ENCODE data around the gene PPAT.

Gene PPAT

DNA sequence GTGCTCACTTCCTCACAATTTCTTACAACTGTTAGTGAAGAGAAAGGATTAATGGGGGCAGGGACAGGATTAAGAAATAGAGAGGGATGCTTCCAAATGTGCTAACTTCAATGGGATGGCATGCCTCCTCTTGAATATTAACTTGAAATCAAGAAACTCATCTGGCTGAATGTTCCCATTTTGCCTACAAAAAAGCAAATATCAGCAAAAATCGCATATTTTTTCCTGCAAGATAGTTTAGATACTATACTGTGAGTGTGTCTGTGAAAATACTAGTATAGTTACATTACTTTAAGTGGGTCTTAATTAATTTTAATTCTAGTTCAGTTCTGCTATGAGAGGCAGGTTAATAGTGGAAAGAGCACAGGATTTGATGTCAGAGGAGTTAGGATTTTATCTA, 5.6 kb upstream of the PPAT start:
- H3K27ac ChIP-seq (ENCODE audit: low read depth, low read length), result no peak overlapping the region
- peaks cover 0 to 8% of the 10 kb centered on the region in 2 donors for H3K4me1 ChIP-seq (ENCODE audit: control insufficient read depth in 1 of 2, insufficient read depth in 2 of 2, low read length in 2 of 2)
- no peaks in the 10 kb centered on the region for H3K27me3 ChIP-seq (ENCODE audit: control insufficient read depth in 1 of 2, insufficient read depth in 2 of 2, low read length in 2 of 2)
- no peaks in the 10 kb centered on the region for H3K9me3 ChIP-seq (ENCODE audit: control insufficient read depth in 1 of 2, low read length in 2 of 2)
- no peak overlapping the region for H3K4me3 ChIP-seq (ENCODE audit: low read depth in 1 of 2, low read length in 2 of 2)
- H3K9ac ChIP-seq (ENCODE audit: low read depth in 1 of 2, low read length in 2 of 2), result no peak overlapping the region
- H3K36me3 ChIP-seq (ENCODE audit: control insufficient read depth in 1 of 2, insufficient read depth in 2 of 2, low read length in 2 of 2), result peaks cover 0 to 2% of the 10 kb centered on the region in 2 donors

- H3K36me3 ChIP-seq (ENCODE audit: control insufficient read depth in 1 of 2, insufficient read depth in 2 of 2, low read length in 2 of 2), result no peaks in the 10 kb centered on the region
- H3K4me3 ChIP-seq (ENCODE audit: low read depth in 1 of 2, low read length in 2 of 2), result no peak overlapping the region
- no peaks in the 10 kb centered on the region for H3K27me3 ChIP-seq (ENCODE audit: control insufficient read depth in 1 of 2, insufficient read depth in 2 of 2, low read length in 2 of 2)
- no peak overlapping the region for H3K9ac ChIP-seq (ENCODE audit: low read depth in 1 of 2, low read length in 2 of 2)
- no peak overlapping the region for H3K27ac ChIP-seq (ENCODE audit: low read depth, low read length)
- peaks cover 10 to 14% of the 10 kb centered on the region in 2 donors for H3K4me1 ChIP-seq (ENCODE audit: control insufficient read depth in 1 of 2, insufficient read depth in 2 of 2, low read length in 2 of 2)
- H3K9me3 ChIP-seq (ENCODE audit: control insufficient read depth in 1 of 2, low read length in 2 of 2), result no peaks in the 10 kb centered on the region
Measured at GRCh38 chr4:56438766-56439165, 3.4 kb upstream of the PPAT start.

DNA sequence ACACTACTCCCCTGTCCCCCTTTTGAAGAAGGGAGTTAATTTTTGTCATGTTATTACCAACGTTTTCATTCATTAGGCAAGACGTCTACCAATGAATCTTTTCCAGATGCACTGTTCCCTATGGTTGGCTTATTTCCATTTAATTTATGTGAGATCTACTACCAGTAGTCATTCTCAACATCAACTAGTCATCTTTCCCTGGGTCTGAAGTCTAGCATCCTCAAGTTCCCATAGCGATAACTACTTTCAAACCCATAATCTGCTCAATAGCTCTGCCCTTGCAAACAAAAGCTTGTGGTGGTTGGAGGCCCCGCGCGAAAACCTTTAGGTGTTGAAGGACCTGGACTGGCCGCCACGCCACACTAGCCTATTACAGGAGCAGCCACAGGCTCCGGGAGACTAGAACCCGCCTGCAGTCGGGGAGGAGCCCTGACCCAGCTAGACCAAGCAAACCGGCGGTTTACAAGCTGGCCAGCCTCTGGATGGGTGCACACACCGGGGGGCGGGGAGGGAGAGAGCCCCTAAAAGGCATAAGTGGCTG, 746 bp downstream of the PPAT start:
- Histone ChIP-seq H3K4me3 (ENCODE audit: low read depth in 1 of 2, low read length in 2 of 2) (peak overlapping the region; percentile 92 to 95), H3K9me3 (ENCODE audit: control insufficient read depth in 1 of 2, low read length in 2 of 2) (no peaks in the 10 kb centered on the region), H3K4me1 (ENCODE audit: control insufficient read depth in 1 of 2, insufficient read depth in 2 of 2, low read length in 2 of 2) (peaks cover 14 to 18% of the 10 kb centered on the region in 2 donors), H3K27ac (ENCODE audit: low read depth, low read length) (peak overlapping the region; percentile 77), H3K27me3 (ENCODE audit: control insufficient read depth in 1 of 2, insufficient read depth in 2 of 2, low read length in 2 of 2) (no peaks in the 10 kb centered on the region), H3K9ac (ENCODE audit: low read depth in 1 of 2, low read length in 2 of 2) (peak overlapping the region; percentile 60 to 79), H3K36me3 (ENCODE audit: control insufficient read depth in 1 of 2, insufficient read depth in 2 of 2, low read length in 2 of 2) (no peaks in the 10 kb centered on the region)

GRCh38 chr4:56433280-56433679, 2.1 kb downstream of the PPAT start:
- H3K27ac ChIP-seq (ENCODE audit: low read depth, low read length), result no peak overlapping the region

GRCh38 chr4:56430203-56430602, 5.2 kb downstream of the PPAT start:
- Histone ChIP-seq H3K4me3 (ENCODE audit: low read depth in 1 of 2, low read length in 2 of 2) (no peak overlapping the region), H3K27ac (ENCODE audit: low read depth, low read length) (no peak overlapping the region), H3K9me3 (ENCODE audit: control insufficient read depth in 1 of 2, low read length in 2 of 2) (no peaks in the 10 kb centered on the region), H3K4me1 (ENCODE audit: control insufficient read depth in 1 of 2, insufficient read depth in 2 of 2, low read length in 2 of 2) (peaks cover 10 to 14% of the 10 kb centered on the region in 2 donors), H3K9ac (ENCODE audit: low read depth in 1 of 2, low read length in 2 of 2) (no peak overlapping the region), H3K36me3 (ENCODE audit: control insufficient read depth in 1 of 2, insufficient read depth in 2 of 2, low read length in 2 of 2) (no peaks in the 10 kb centered on the region), H3K27me3 (ENCODE audit: control insufficient read depth in 1 of 2, insufficient read depth in 2 of 2, low read length in 2 of 2) (no peaks in the 10 kb centered on the region)

More at GRCh38 chr4:56433280-56433679, 2.1 kb downstream of the PPAT start:
- Histone ChIP-seq H3K36me3 (ENCODE audit: control insufficient read depth in 1 of 2, insufficient read depth in 2 of 2, low read length in 2 of 2) (no peaks in the 10 kb centered on the region), H3K9me3 (ENCODE audit: control insufficient read depth in 1 of 2, low read length in 2 of 2) (no peaks in the 10 kb centered on the region), H3K27me3 (ENCODE audit: control insufficient read depth in 1 of 2, insufficient read depth in 2 of 2, low read length in 2 of 2) (no peaks in the 10 kb centered on the region), H3K4me3 (ENCODE audit: low read depth in 1 of 2, low read length in 2 of 2) (no peak overlapping the region), H3K4me1 (ENCODE audit: control insufficient read depth in 1 of 2, insufficient read depth in 2 of 2, low read length in 2 of 2) (peaks cover 14 to 18% of the 10 kb centered on the region in 2 donors), H3K9ac (ENCODE audit: low read depth in 1 of 2, low read length in 2 of 2) (no peak overlapping the region)

DNA sequence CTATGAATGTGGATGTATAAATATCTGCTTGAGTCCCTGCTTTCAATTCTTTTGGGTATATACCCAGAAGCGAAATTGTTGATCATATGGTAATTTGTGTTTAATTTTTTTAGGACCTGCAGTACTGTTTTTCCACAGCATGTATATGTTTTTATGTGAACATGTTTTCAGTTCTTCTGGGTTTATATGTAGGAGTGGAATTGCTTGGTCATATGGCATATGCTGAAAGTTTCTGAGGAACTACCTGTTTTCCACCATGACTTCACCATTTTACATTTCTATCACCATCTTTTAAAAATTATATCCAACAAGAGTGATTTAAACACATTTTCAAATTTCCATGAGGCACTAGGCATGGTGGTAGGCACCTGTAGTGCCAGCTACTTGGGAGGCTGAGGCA, 8.2 kb downstream of the PPAT start:
- Histone ChIP-seq H3K36me3 (ENCODE audit: control insufficient read depth in 1 of 2, insufficient read depth in 2 of 2, low read length in 2 of 2) (no peaks in the 10 kb centered on the region), H3K27me3 (ENCODE audit: control insufficient read depth in 1 of 2, insufficient read depth in 2 of 2, low read length in 2 of 2) (no peaks in the 10 kb centered on the region), H3K9me3 (ENCODE audit: control insufficient read depth in 1 of 2, low read length in 2 of 2) (no peaks in the 10 kb centered on the region), H3K9ac (ENCODE audit: low read depth in 1 of 2, low read length in 2 of 2) (no peak overlapping the region), H3K4me1 (ENCODE audit: control insufficient read depth in 1 of 2, insufficient read depth in 2 of 2, low read length in 2 of 2) (no peaks in the 10 kb centered on the region), H3K27ac (ENCODE audit: low read depth, low read length) (no peak overlapping the region), H3K4me3 (ENCODE audit: low read depth in 1 of 2, low read length in 2 of 2) (no peak overlapping the region)

GRCh38 chr4:56426273-56426672, 9.1 kb downstream of the PPAT start:
- Histone ChIP-seq H3K36me3 (ENCODE audit: control insufficient read depth in 1 of 2, insufficient read depth in 2 of 2, low read length in 2 of 2) (no peaks in the 10 kb centered on the region), H3K4me1 (ENCODE audit: control insufficient read depth in 1 of 2, insufficient read depth in 2 of 2, low read length in 2 of 2) (no peaks in the 10 kb centered on the region), H3K27ac (ENCODE audit: low read depth, low read length) (no peak overlapping the region), H3K9me3 (ENCODE audit: control insufficient read depth in 1 of 2, low read length in 2 of 2) (no peaks in the 10 kb centered on the region), H3K9ac (ENCODE audit: low read depth in 1 of 2, low read length in 2 of 2) (no peak overlapping the region), H3K4me3 (ENCODE audit: low read depth in 1 of 2, low read length in 2 of 2) (no peak overlapping the region), H3K27me3 (ENCODE audit: control insufficient read depth in 1 of 2, insufficient read depth in 2 of 2, low read length in 2 of 2) (no peaks in the 10 kb centered on the region)

DNA sequence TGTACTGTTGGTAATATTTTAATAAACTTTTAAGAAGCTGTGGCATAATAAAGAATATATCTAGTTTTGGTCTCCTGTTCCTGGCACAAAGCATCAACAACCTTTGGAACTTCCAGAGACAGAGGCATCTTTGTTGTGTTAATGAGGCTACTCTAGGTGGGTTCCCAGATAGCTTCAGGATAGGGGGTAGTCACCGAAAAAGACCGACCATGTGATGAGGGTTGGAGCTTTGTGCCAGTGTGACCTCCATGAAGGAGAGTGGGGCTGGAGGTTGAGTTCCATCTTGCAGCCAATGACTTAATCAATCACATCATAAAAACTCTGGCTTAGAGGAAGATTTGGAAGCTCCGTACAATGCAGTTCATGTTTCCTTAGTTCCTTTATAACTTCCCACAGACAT, 9.9 kb downstream of the PPAT start:
- Histone ChIP-seq H3K9me3 (ENCODE audit: control insufficient read depth in 1 of 2, low read length in 2 of 2) (no peaks in the 10 kb centered on the region), H3K9ac (ENCODE audit: low read depth in 1 of 2, low read length in 2 of 2) (no peak overlapping the region), H3K4me3 (ENCODE audit: low read depth in 1 of 2, low read length in 2 of 2) (no peak overlapping the region), H3K27ac (ENCODE audit: low read depth, low read length) (no peak overlapping the region), H3K27me3 (ENCODE audit: control insufficient read depth in 1 of 2, insufficient read depth in 2 of 2, low read length in 2 of 2) (no peaks in the 10 kb centered on the region), H3K4me1 (ENCODE audit: control insufficient read depth in 1 of 2, insufficient read depth in 2 of 2, low read length in 2 of 2) (no peaks in the 10 kb centered on the region), H3K36me3 (ENCODE audit: control insufficient read depth in 1 of 2, insufficient read depth in 2 of 2, low read length in 2 of 2) (no peaks in the 10 kb centered on the region)

DNA sequence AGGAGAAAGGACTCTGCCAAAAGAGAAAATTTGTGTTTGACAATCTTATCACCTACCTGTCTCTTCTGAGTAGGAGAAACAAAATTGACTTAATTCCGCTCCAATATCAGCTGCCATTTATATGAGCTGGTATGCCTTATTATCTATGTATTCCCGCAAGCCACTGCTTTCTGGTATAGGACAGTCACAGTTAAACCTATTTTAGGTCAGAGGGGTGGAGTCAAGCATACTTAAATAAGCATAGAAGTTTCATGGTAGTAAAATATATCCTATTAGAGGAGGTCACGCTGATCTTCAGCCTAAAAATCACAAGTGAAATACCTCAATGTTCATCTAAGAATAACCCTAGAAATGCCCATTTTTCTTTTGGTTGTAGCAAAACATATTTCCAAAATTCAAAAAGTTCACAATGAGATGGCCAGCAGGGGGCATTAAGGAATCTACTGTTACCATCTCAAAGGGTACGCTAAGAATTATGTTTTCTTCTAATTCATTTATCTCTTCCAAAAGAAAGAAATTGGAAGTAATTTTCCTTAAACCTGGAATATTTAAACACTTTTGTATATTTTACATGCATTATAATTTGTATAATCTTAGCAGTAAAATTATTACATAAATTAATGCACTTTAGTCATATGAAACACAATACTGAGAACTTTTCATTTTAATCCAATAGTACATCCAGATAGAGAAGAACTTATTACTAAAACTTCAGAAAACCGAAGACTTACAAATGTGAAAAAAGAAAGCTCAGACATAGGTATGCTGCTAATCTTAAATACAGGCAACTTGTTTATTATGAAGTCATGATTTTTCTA, 10.5 kb downstream of the PPAT start:
- H3K36me3 ChIP-seq (ENCODE audit: control insufficient read depth in 1 of 2, insufficient read depth in 2 of 2, low read length in 2 of 2), result no peaks in the 10 kb centered on the region
- no peak overlapping the region for H3K9ac ChIP-seq (ENCODE audit: low read depth in 1 of 2, low read length in 2 of 2)
- no peak overlapping the region for H3K27ac ChIP-seq (ENCODE audit: low read depth, low read length)
- H3K4me3 ChIP-seq (ENCODE audit: low read depth in 1 of 2, low read length in 2 of 2), result no peak overlapping the region
- no peaks in the 10 kb centered on the region for H3K4me1 ChIP-seq (ENCODE audit: control insufficient read depth in 1 of 2, insufficient read depth in 2 of 2, low read length in 2 of 2)
- no peaks in the 10 kb centered on the region for H3K9me3 ChIP-seq (ENCODE audit: control insufficient read depth in 1 of 2, low read length in 2 of 2)
- H3K27me3 ChIP-seq (ENCODE audit: control insufficient read depth in 1 of 2, insufficient read depth in 2 of 2, low read length in 2 of 2), result no peaks in the 10 kb centered on the region

DNA sequence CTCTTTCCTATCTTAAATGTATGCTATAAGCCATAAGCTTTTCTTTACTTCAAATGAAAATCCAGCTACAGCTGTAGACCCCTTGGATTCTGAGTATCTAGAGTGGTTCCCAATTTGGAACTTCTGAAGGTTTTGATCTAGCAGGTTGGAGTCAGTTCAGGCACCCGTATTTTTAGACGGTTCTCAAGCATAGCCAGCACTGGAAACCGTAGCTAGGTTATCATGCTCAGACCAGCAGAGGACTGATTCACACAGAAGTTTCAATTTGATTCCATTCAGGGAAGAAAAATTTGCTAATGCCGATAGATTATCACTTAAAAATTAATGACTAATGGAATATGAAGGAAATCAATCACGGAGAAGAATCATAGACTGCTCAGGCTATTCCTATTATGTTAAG, 11.2 kb downstream of the PPAT start:
- Histone ChIP-seq H3K36me3 (ENCODE audit: control insufficient read depth in 1 of 2, insufficient read depth in 2 of 2, low read length in 2 of 2) (no peaks in the 10 kb centered on the region), H3K9me3 (ENCODE audit: control insufficient read depth in 1 of 2, low read length in 2 of 2) (no peaks in the 10 kb centered on the region), H3K4me3 (ENCODE audit: low read depth in 1 of 2, low read length in 2 of 2) (no peak overlapping the region), H3K27ac (ENCODE audit: low read depth, low read length) (no peak overlapping the region), H3K27me3 (ENCODE audit: control insufficient read depth in 1 of 2, insufficient read depth in 2 of 2, low read length in 2 of 2) (no peaks in the 10 kb centered on the region), H3K9ac (ENCODE audit: low read depth in 1 of 2, low read length in 2 of 2) (no peak overlapping the region), H3K4me1 (ENCODE audit: control insufficient read depth in 1 of 2, insufficient read depth in 2 of 2, low read length in 2 of 2) (no peaks in the 10 kb centered on the region)
